ENCODE data around the gene MYO9B.

MYO9B gene

DNA sequence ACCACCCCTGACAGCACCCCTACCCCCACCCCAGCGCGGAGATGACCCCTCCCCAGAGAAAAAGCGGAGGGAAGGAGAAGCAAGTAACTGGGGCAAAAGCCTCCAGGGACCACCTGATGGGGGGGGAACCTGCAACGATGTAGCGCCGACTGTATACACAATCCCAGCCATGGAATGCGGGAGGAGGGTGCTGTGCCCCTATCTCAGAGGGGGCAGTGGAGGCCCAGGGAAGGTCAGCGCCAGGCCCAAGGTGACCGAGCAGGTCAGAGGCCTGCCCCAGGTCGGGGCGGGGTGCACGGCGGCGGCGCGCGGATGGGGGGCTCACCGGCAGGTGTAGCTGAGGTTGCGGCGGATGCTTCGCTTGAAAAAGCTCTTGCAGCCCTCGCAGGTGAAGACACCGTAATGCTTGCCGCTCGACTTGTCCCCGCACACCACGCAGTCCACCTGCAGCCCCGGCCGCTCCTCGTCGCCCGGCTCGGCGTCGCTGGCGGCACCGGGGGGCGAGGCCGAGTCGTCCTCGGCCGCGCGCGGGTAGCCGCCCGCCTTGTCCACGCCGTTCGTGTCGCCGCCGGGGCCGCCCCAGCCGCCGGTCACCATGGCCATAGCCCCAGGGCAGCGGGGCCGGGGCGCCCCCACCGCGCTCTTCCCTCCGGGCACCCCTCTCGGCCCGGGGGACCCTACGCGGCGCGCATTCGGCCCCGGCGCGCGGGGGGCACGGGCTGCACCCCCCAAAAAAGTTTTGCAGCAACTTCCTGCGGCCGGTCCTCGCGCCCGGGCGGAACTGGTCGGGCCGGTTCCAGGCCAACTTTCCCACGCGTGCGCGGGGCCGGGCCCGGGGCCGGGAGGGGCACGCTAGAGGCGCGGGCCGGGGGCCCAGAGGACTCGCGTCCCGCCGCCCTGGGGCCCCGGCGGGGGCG, 169.3 kb downstream of the MYO9B start:
- H3K4me1 Mint-ChIP-seq: peaks cover 22% of the 10 kb centered on the region
- no peak overlapping the region for H3K27ac Mint-ChIP-seq
- peak overlapping the region; percentile 62 for H3K4me3 Mint-ChIP-seq
- ATAC-seq: peak; percentile 3
- H3K36me3 Mint-ChIP-seq: peaks cover 6% of the 10 kb centered on the region
- no peak for DNase-seq (ENCODE audit: low spot score in 2 of 2)
- no peaks in the 10 kb centered on the region for H3K9me3 Mint-ChIP-seq

- peaks cover 22% of the 10 kb centered on the region for H3K4me1 Mint-ChIP-seq
- ATAC-seq (no peak), DNase-seq (ENCODE audit: low spot score in 2 of 2) (peak in 1 of 2 donors; percentile 75)
- H3K4me3 Mint-ChIP-seq: peak within 1 kb of the TSS; percentile 79
- peaks cover 6% of the 10 kb centered on the region for H3K36me3 Mint-ChIP-seq
- no peaks in the 10 kb centered on the region for H3K9me3 Mint-ChIP-seq
- H3K27ac Mint-ChIP-seq: peak within 1 kb of the TSS; percentile 74
These were observed 170.0 kb downstream of the MYO9B start, which contains the start of gene NR2F6 for GRCh38 chr19:17245535-17245984. NR2F6 (minus strand) TSS chr19:17245919; CDS start chr19:17245220, 699 bp downstream.

- Mint-ChIP-seq H3K36me3 (peaks cover 6% of the 10 kb centered on the region), H3K27ac (peak overlapping the region; percentile 74), H3K4me1 (peaks cover 22% of the 10 kb centered on the region), H3K4me3 (peak overlapping the region; percentile 79), H3K9me3 (no peaks in the 10 kb centered on the region)
- ATAC-seq: no peak
- DNase-seq (ENCODE audit: low spot score in 2 of 2): no peak
These were observed 171.3 kb downstream of the MYO9B start for GRCh38 chr19:17246681-17247425.

- no peak for DNase-seq (ENCODE audit: low spot score in 2 of 2)
- no peak for ATAC-seq
- peaks cover 16% of the 10 kb centered on the region for H3K4me1 Mint-ChIP-seq
- no peak overlapping the region for H3K4me3 Mint-ChIP-seq
- H3K36me3 Mint-ChIP-seq: peaks cover 6% of the 10 kb centered on the region
- no peak overlapping the region for H3K27ac Mint-ChIP-seq
- no peaks in the 10 kb centered on the region for H3K9me3 Mint-ChIP-seq
These were observed 172.6 kb downstream of the MYO9B start for GRCh38 chr19:17248011-17248776.

- Mint-ChIP-seq H3K9me3 (no peaks in the 10 kb centered on the region), H3K36me3 (peaks cover 6% of the 10 kb centered on the region), H3K4me1 (peaks cover 15% of the 10 kb centered on the region), H3K27ac (no peak overlapping the region), H3K4me3 (no peak overlapping the region)
- ATAC-seq: no peak
- no peak for DNase-seq (ENCODE audit: low spot score in 2 of 2)
These were observed 174.4 kb downstream of the MYO9B start for GRCh38 chr19:17249887-17250548.

GRCh38 chr19:17254636-17255035, 179.1 kb downstream of the MYO9B start:
- ATAC-seq (no peak), DNase-seq (ENCODE audit: low spot score in 2 of 2) (no peak)
- Mint-ChIP-seq H3K4me1 (no peaks in the 10 kb centered on the region), H3K36me3 (no peaks in the 10 kb centered on the region), H3K27ac (no peak overlapping the region), H3K9me3 (no peaks in the 10 kb centered on the region), H3K4me3 (no peak overlapping the region)

- DNase-seq (ENCODE audit: low spot score in 2 of 2) (no peak), ATAC-seq (no peak)
- no peak overlapping the region for H3K27ac Mint-ChIP-seq
- H3K9me3 Mint-ChIP-seq: no peaks in the 10 kb centered on the region
- H3K4me1 Mint-ChIP-seq: no peaks in the 10 kb centered on the region
- H3K4me3 Mint-ChIP-seq: no peak overlapping the region
- no peaks in the 10 kb centered on the region for H3K36me3 Mint-ChIP-seq
These were observed 179.6 kb downstream of the MYO9B start for GRCh38 chr19:17255150-17255621.

DNA sequence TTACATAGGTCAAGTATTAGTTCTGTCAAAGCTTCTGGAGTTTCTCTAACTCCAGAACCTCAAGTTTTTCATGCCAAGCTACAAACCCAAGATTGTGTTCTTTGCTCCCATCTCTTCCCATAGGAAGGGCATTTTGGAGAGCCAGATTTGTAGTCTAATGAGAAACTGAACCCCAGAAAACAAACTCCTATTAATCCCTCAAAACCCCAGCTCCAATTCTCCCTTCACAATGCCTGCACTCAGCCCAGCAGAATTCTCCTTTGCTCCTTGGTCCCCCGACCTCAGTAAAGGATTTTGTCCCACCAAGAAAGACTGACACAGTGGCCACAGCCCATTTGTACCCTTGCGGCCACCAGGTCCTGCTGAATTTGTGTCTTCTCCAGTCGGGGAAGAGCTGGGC, 180.6 kb downstream of the MYO9B start:
- Mint-ChIP-seq H3K4me3 (no peak overlapping the region), H3K9me3 (no peaks in the 10 kb centered on the region), H3K4me1 (peaks cover 7% of the 10 kb centered on the region), H3K27ac (no peak overlapping the region), H3K36me3 (no peaks in the 10 kb centered on the region)
- ATAC-seq: no peak
- no peak for DNase-seq (ENCODE audit: low spot score in 2 of 2)

- H3K27ac Mint-ChIP-seq: no peak overlapping the region
- H3K4me1 Mint-ChIP-seq: peaks cover 9% of the 10 kb centered on the region
- no peak overlapping the region for H3K4me3 Mint-ChIP-seq
- no peaks in the 10 kb centered on the region for H3K36me3 Mint-ChIP-seq
- H3K9me3 Mint-ChIP-seq: no peaks in the 10 kb centered on the region
- DNase-seq (ENCODE audit: low spot score in 2 of 2): no peak
- no peak for ATAC-seq
These were observed 183.7 kb downstream of the MYO9B start for GRCh38 chr19:17259118-17259780.

GRCh38 chr19:17259934-17260333, 184.4 kb downstream of the MYO9B start:
- no peak for ATAC-seq
- Mint-ChIP-seq H3K4me3 (no peak overlapping the region), H3K4me1 (peaks cover 13% of the 10 kb centered on the region), H3K36me3 (peaks cover 4% of the 10 kb centered on the region), H3K9me3 (no peaks in the 10 kb centered on the region), H3K27ac (no peak overlapping the region)
- DNase-seq (ENCODE audit: low spot score in 2 of 2): no peak

GRCh38 chr19:17260842-17261325, 185.3 kb downstream of the MYO9B start:
- peak; percentile 98 for ATAC-seq
- Mint-ChIP-seq H3K9me3 (no peaks in the 10 kb centered on the region), H3K4me3 (no peak overlapping the region), H3K36me3 (peaks cover 4% of the 10 kb centered on the region), H3K4me1 (peaks cover 13% of the 10 kb centered on the region), H3K27ac (peak overlapping the region; percentile 6)
- peak; percentile 93 to 94 for DNase-seq (ENCODE audit: low spot score in 2 of 2)

DNA sequence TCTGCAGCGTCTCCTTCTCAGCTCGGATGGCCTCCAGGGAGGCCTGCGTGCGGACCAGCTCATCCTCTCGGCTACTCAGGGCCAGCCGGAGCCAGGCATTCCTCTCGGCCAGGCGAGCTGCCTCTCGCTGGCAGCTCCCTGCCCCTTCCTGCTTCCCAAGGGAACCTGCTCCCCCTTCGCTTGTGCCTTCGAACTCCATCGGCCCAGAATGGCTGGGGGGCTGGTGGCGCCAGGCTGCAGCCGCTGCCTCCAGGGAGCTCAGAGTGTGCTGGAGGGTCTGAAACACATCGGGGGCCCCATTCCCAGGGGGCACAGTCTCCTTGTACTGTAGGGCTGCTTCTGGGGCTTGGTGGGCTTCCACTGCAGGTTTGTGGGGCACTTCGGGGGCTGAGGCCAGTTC, 187.0 kb downstream of the MYO9B start:
- Mint-ChIP-seq H3K9me3 (no peaks in the 10 kb centered on the region), H3K4me3 (no peak overlapping the region), H3K27ac (no peak overlapping the region), H3K4me1 (peaks cover 22% of the 10 kb centered on the region), H3K36me3 (peaks cover 12% of the 10 kb centered on the region)
- ATAC-seq: no peak
- no peak for DNase-seq (ENCODE audit: low spot score in 2 of 2)

All from stimulated activated effector memory CD8-positive, alpha-beta T cell treated with anti-CD3 and anti-CD28 coated beads, Interleukin-12 subunit alpha, Interleukin-12 subunit beta, amount 100 ng/mL, for 72 hours (primary cell).